ENCODE results near the gene GMCL2. TPM values are rescaled to one million over a fixed set of nuclear protein-coding genes. Genes with fewer than 3 reads are reported as not detected.

The GMCL2 gene
- total and polyA plus RNA-seq, 9 of the 15 experiments (the other 6 are each of a cell fraction or from before 2014, with no cell fraction given), result 0.04 TPM; not detected in 8

DNA sequence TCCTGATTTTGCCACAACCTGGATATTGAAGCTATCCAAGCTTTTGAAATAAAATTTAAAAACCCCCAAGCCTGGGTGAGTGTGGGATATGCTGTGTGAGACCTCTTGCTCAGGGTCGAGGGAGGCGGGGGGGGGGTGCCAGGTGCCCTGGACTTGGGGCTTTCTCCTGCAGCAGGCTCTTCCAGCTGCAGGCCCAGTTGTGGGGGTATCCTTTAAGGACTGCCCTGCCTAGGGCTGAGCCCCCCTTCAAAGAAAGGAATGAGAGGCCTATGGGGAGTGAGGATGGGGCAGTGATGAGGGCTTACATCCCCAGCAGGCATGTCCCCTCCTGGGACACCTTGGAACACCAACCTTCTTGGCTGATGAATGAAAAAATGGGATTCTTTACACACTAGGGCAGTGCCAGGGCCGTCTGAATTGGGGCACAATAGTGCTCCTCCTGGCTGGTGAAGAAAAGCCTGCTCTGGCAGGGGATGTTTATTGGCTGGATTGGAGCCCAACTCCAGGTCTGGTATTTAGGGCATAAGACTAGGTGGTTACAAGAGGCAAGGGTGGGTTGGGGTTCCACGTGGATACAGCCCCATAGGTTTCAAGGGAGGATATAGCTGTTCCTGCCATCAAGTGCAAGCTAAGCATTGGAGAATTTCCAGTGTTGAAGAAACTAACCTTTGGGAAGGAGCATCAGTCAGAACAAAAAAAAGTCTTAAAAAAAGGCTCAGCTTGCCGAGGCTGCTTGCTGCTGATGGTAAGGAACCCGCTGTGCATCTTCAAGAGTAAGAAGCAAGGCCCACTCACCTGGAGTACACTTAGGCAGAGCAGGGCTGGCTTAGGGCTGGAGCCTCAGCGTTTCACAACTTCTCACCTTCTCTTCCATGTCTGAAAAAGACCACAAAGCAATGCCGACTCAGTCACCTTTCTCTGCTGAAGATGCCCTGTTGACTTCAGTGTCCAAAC, 24.2 kb upstream of the GMCL2 start (continued):
- TF ChIP-seq, protein P1, sequence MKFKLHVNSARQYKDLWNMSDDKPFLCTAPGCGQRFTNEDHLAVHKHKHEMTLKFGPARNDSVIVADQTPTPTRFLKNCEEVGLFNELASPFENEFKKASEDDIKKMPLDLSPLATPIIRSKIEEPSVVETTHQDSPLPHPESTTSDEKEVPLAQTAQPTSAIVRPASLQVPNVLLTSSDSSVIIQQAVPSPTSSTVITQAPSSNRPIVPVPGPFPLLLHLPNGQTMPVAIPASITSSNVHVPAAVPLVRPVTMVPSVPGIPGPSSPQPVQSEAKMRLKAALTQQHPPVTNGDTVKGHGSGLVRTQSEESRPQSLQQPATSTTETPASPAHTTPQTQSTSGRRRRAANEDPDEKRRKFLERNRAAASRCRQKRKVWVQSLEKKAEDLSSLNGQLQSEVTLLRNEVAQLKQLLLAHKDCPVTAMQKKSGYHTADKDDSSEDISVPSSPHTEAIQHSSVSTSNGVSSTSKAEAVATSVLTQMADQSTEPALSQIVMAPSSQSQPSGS (CRISPR knock-in tag; IDR thresholded peaks at IDR 0.05), result no peak
- TF ChIP-seq PML (IDR thresholded peaks at IDR 0.05; ENCODE audit: low read length) (peak; percentile 13; the same call in 1 of the 2 replicates), POLR2B (IDR thresholded peaks at IDR 0.05; ENCODE audit: low read depth, partially characterized antibody) (peak; percentile 14), ATF7 (IDR thresholded peaks at IDR 0.05) (no peak), PRMT5 (CRISPR knock-in tag; IDR thresholded peaks at IDR 0.05) (no peak), ZNF175 (CRISPR knock-in tag; IDR thresholded peaks at IDR 0.05; ENCODE audit: low read depth) (no peak), LARP7 (IDR thresholded peaks at IDR 0.05) (no peak), DIDO1 (tag; IDR thresholded peaks at IDR 0.05; ENCODE audit: low read depth) (no peak), RBFOX2 (IDR thresholded peaks at IDR 0.05; ENCODE audit: low read depth, low read length) (0 out of 2 replicates have a peak, but pooled peaks have one; percentile 17), ZBED1 (IDR thresholded peaks at IDR 0.05) (no peak; the same call in 1 of the 2 replicates)
- TF ChIP-seq, protein P2, sequence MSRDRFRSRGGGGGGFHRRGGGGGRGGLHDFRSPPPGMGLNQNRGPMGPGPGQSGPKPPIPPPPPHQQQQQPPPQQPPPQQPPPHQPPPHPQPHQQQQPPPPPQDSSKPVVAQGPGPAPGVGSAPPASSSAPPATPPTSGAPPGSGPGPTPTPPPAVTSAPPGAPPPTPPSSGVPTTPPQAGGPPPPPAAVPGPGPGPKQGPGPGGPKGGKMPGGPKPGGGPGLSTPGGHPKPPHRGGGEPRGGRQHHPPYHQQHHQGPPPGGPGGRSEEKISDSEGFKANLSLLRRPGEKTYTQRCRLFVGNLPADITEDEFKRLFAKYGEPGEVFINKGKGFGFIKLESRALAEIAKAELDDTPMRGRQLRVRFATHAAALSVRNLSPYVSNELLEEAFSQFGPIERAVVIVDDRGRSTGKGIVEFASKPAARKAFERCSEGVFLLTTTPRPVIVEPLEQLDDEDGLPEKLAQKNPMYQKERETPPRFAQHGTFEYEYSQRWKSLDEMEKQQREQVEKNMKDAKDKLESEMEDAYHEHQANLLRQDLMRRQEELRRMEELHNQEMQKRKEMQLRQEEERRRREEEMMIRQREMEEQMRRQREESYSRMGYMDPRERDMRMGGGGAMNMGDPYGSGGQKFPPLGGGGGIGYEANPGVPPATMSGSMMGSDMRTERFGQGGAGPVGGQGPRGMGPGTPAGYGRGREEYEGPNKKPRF (IDR thresholded peaks at IDR 0.05; ENCODE audit: low read depth, low read length), result no peak
- TF ChIP-seq, protein P3, sequence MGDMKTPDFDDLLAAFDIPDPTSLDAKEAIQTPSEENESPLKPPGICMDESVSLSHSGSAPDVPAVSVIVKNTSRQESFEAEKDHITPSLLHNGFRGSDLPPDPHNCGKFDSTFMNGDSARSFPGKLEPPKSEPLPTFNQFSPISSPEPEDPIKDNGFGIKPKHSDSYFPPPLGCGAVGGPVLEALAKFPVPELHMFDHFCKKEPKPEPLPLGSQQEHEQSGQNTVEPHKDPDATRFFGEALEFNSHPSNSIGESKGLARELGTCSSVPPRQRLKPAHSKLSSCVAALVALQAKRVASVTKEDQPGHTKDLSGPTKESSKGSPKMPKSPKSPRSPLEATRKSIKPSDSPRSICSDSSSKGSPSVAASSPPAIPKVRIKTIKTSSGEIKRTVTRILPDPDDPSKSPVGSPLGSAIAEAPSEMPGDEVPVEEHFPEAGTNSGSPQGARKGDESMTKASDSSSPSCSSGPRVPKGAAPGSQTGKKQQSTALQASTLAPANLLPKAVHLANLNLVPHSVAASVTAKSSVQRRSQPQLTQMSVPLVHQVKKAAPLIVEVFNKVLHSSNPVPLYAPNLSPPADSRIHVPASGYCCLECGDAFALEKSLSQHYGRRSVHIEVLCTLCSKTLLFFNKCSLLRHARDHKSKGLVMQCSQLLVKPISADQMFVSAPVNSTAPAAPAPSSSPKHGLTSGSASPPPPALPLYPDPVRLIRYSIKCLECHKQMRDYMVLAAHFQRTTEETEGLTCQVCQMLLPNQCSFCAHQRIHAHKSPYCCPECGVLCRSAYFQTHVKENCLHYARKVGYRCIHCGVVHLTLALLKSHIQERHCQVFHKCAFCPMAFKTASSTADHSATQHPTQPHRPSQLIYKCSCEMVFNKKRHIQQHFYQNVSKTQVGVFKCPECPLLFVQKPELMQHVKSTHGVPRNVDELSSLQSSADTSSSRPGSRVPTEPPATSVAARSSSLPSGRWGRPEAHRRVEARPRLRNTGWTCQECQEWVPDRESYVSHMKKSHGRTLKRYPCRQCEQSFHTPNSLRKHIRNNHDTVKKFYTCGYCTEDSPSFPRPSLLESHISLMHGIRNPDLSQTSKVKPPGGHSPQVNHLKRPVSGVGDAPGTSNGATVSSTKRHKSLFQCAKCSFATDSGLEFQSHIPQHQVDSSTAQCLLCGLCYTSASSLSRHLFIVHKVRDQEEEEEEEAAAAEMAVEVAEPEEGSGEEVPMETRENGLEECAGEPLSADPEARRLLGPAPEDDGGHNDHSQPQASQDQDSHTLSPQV (IDR thresholded peaks at IDR 0.05), result no peak
- TF ChIP-seq, protein P4, sequence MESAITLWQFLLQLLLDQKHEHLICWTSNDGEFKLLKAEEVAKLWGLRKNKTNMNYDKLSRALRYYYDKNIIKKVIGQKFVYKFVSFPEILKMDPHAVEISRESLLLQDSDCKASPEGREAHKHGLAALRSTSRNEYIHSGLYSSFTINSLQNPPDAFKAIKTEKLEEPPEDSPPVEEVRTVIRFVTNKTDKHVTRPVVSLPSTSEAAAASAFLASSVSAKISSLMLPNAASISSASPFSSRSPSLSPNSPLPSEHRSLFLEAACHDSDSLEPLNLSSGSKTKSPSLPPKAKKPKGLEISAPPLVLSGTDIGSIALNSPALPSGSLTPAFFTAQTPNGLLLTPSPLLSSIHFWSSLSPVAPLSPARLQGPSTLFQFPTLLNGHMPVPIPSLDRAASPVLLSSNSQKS (CRISPR knock-in tag; IDR thresholded peaks at IDR 0.05), result no peak
- TF ChIP-seq, protein P5, sequence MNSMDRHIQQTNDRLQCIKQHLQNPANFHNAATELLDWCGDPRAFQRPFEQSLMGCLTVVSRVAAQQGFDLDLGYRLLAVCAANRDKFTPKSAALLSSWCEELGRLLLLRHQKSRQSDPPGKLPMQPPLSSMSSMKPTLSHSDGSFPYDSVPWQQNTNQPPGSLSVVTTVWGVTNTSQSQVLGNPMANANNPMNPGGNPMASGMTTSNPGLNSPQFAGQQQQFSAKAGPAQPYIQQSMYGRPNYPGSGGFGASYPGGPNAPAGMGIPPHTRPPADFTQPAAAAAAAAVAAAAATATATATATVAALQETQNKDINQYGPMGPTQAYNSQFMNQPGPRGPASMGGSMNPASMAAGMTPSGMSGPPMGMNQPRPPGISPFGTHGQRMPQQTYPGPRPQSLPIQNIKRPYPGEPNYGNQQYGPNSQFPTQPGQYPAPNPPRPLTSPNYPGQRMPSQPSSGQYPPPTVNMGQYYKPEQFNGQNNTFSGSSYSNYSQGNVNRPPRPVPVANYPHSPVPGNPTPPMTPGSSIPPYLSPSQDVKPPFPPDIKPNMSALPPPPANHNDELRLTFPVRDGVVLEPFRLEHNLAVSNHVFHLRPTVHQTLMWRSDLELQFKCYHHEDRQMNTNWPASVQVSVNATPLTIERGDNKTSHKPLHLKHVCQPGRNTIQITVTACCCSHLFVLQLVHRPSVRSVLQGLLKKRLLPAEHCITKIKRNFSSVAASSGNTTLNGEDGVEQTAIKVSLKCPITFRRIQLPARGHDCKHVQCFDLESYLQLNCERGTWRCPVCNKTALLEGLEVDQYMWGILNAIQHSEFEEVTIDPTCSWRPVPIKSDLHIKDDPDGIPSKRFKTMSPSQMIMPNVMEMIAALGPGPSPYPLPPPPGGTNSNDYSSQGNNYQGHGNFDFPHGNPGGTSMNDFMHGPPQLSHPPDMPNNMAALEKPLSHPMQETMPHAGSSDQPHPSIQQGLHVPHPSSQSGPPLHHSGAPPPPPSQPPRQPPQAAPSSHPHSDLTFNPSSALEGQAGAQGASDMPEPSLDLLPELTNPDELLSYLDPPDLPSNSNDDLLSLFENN (IDR thresholded peaks at IDR 0.05; ENCODE audit: low read depth in 2 of 2, low read length in 2 of 2), result no peak

All from K562 (cell line).